ENCODE measurements around the gene IMPDH1. TPM values are rescaled to one million over a fixed set of nuclear protein-coding genes. Genes with fewer than 3 reads are reported as not detected.

Gene IMPDH1
- total RNA-seq, 1 donor from 2014 or later, result 53.4 TPM

DNA sequence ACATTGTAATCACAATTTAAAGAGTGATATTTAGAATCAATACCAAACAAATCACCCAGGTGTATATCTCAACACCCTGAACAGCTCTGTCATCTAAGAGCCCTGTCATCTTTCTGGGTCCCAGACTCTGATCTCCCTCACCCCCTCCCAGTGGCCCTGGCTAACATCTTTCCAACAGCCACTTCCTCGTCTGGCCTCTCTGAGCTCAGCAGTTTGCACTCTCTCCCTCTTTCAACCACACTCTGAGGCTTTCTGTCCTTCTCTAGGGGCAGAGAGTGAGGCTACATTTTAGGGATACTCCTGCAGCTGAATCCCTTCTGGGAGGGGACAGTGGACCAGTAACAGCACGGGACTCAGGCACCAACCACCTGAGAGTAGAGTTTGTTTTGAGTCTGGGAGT lies 31.1 kb downstream of the IMPDH1 start:
- FAIRE-seq, result no peak
- Histone ChIP-seq H3K4me3 (ENCODE audit: low read depth, low read length) (no peak overlapping the region), H3K27me3 (ENCODE audit: control insufficient read depth, insufficient read depth, low read length) (no peaks in the 10 kb centered on the region), H3K36me3 (ENCODE audit: control insufficient read depth, insufficient read depth, low read length) (no peaks in the 10 kb centered on the region)
- TF ChIP-seq, protein P1, sequence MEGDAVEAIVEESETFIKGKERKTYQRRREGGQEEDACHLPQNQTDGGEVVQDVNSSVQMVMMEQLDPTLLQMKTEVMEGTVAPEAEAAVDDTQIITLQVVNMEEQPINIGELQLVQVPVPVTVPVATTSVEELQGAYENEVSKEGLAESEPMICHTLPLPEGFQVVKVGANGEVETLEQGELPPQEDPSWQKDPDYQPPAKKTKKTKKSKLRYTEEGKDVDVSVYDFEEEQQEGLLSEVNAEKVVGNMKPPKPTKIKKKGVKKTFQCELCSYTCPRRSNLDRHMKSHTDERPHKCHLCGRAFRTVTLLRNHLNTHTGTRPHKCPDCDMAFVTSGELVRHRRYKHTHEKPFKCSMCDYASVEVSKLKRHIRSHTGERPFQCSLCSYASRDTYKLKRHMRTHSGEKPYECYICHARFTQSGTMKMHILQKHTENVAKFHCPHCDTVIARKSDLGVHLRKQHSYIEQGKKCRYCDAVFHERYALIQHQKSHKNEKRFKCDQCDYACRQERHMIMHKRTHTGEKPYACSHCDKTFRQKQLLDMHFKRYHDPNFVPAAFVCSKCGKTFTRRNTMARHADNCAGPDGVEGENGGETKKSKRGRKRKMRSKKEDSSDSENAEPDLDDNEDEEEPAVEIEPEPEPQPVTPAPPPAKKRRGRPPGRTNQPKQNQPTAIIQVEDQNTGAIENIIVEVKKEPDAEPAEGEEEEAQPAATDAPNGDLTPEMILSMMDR (IDR thresholded peaks at IDR 0.05; ENCODE audit: insufficient read depth, low read length, severe bottlenecking), result no peak
- DNase-seq (ENCODE audit: low read depth), result no peak

DNA sequence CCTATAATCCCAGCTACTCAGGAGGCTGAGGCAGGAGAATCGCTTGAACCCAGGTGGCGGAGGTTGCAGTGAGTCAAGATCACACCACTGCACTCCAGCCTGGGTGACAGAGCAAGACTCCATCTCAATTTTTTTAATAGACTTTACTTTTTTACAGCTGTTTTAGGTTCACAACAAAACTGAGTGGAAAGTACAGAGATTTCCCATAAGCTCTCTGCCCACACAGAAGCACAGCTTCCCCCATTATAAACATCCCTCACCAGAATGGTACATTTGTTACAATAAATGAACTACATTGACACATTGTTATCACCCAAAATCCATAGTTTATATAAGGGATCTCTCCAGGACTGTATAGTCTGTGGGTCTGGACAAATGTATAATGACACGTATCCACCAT lies 33.7 kb downstream of the IMPDH1 start:
- TF ChIP-seq, protein P1 (IDR thresholded peaks at IDR 0.05; ENCODE audit: insufficient read depth, low read length, severe bottlenecking), result no peak
- H3K36me3 ChIP-seq (ENCODE audit: control insufficient read depth, insufficient read depth, low read length), result no peaks in the 10 kb centered on the region
- H3K4me3 ChIP-seq (ENCODE audit: low read depth, low read length), result no peak overlapping the region
- DNase-seq (ENCODE audit: low read depth) (no peak), FAIRE-seq (no peak)
- H3K27me3 ChIP-seq (ENCODE audit: control insufficient read depth, insufficient read depth, low read length), result no peaks in the 10 kb centered on the region

DNA sequence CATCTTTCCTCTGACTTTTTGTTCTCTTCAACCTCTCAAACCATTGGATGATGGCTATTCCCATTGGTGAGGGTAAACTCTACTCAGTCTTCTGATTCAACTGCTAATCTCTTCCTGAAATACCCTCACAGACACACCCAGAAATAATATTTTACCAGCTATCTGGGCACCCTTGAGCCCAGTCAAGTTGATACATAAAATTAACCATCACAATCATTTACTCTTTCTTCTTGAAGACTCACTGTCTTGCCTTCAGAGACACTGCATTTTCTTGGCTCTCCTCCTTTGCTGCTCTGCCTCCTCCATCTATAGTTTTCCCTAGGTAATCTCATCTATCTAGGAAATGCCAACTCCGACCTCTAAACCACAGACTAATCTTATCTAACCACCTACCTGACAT lies 35.7 kb downstream of the IMPDH1 start:
- TF ChIP-seq, protein P1 (IDR thresholded peaks at IDR 0.05; ENCODE audit: insufficient read depth, low read length, severe bottlenecking), result no peak
- no peaks in the 10 kb centered on the region for H3K27me3 ChIP-seq (ENCODE audit: control insufficient read depth, insufficient read depth, low read length)
- no peak overlapping the region for H3K4me3 ChIP-seq (ENCODE audit: low read depth, low read length)
- no peaks in the 10 kb centered on the region for H3K36me3 ChIP-seq (ENCODE audit: control insufficient read depth, insufficient read depth, low read length)
- FAIRE-seq (no peak), DNase-seq (ENCODE audit: low read depth) (no peak)

DNA sequence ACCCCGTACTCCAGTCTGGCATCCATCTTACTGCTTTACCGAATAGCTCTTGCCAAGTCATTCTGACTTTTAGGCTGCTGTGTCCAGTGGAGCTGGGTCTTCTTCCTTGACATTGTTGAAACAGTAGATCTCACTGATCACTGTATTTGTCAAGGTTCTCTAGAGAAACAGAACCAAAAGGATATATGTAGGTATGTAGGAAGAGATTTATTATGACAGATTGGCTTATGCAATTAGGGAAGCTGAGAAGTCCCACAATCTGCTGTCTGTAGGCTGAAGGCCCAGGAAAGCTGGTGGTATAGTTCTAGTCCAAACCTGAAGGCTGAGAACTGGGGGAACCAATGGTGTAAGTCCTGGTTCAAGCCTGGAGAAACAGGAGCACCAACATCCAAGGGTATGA lies 36.2 kb downstream of the IMPDH1 start:
- DNase-seq (ENCODE audit: low read depth) (no peak), FAIRE-seq (no peak)
- H3K36me3 ChIP-seq (ENCODE audit: control insufficient read depth, insufficient read depth, low read length), result no peaks in the 10 kb centered on the region
- no peak overlapping the region for H3K4me3 ChIP-seq (ENCODE audit: low read depth, low read length)
- TF ChIP-seq, protein P1 (IDR thresholded peaks at IDR 0.05; ENCODE audit: insufficient read depth, low read length, severe bottlenecking), result no peak
- H3K27me3 ChIP-seq (ENCODE audit: control insufficient read depth, insufficient read depth, low read length), result no peaks in the 10 kb centered on the region

DNA sequence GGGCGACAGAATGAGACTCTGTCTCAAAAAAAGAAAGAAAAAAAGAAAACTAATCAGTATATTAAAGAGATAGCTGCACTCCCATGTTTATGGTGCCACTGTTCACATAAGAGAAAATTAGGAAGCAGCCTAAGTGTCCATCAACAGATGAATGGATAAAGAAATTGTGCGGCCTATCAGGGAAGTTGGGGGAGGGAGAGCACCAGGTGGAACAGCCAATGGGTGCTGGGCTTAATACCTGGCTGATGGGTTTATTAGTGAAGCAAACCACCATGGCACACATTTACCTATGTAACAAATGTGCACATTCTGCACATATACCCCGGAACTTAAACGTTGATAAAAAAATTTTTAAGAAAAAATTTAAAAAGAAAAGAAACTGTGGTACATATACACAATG lies 39.3 kb downstream of the IMPDH1 start:
- FAIRE-seq (no peak), DNase-seq (ENCODE audit: low read depth) (no peak)
- TF ChIP-seq, protein P1 (IDR thresholded peaks at IDR 0.05; ENCODE audit: insufficient read depth, low read length, severe bottlenecking), result no peak
- no peak overlapping the region for H3K4me3 ChIP-seq (ENCODE audit: low read depth, low read length)
- no peaks in the 10 kb centered on the region for H3K36me3 ChIP-seq (ENCODE audit: control insufficient read depth, insufficient read depth, low read length)
- H3K27me3 ChIP-seq (ENCODE audit: control insufficient read depth, insufficient read depth, low read length), result no peaks in the 10 kb centered on the region

DNA sequence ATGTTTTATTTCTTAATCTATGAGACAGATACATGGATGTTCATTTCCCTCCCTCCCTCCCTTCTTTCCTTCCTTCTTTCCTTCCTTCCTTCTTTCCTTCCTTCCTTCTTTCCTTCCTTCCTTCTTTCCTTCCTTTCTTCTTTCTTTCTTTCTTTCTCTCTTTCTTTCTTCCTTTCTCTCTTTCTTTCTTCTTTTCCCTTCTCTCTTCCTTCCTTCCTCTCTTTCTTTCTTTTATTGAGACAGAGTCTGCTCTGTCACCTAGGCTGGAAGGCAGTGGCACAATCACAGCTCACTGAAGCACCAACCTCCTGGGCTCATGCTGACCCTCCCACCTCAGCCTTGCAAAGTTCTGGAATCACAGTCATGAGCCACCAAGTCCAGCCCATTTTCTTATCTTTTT lies 42.8 kb downstream of the IMPDH1 start:
- H3K36me3 ChIP-seq (ENCODE audit: control insufficient read depth, insufficient read depth, low read length), result no peaks in the 10 kb centered on the region
- H3K4me3 ChIP-seq (ENCODE audit: low read depth, low read length), result no peak overlapping the region
- H3K27me3 ChIP-seq (ENCODE audit: control insufficient read depth, insufficient read depth, low read length), result no peaks in the 10 kb centered on the region
- DNase-seq (ENCODE audit: low read depth) (no peak), FAIRE-seq (no peak)
- TF ChIP-seq, protein P1 (IDR thresholded peaks at IDR 0.05; ENCODE audit: insufficient read depth, low read length, severe bottlenecking), result no peak
